HG03457 (cell line): ENCODE data around the gene APBA3.

Experiments
- ATAC-seq: cut with Tn5 transposase; IDR thresholded peaks from one replicate; pipeline ENCODE4 v1.9.1; 2021; ENCODE audit warnings: moderate number of reproducible peaks; ENCODE audit not compliant: unreplicated experiment

The APBA3 gene

GRCh38 chr19:3721887-3722442, 39.5 kb downstream of the APBA3 start:
- ATAC-seq: no peak

GRCh38 chr19:3721131-3721886, 40.2 kb downstream of the APBA3 start:
- ATAC-seq: no peak

GRCh38 chr19:3720349-3720917, 41.1 kb downstream of the APBA3 start:
- no peak for ATAC-seq

- ATAC-seq: no peak
Observed at GRCh38 chr19:3719868-3720267, 41.6 kb downstream of the APBA3 start.

- ATAC-seq: no peak
Observed at GRCh38 chr19:3716147-3716668, 45.3 kb downstream of the APBA3 start.

- ATAC-seq: no peak
Observed at GRCh38 chr19:3712663-3713611, 48.6 kb downstream of the APBA3 start.

- no peak for ATAC-seq
Observed at GRCh38 chr19:3710265-3710812, 51.2 kb downstream of the APBA3 start.

- ATAC-seq: no peak
Observed at GRCh38 chr19:3708207-3708931, 53.1 kb downstream of the APBA3 start, which contains the start of gene TJP3. Gene TJP3 (plus strand): TSS chr19:3708384. CDS start chr19:3728433, 20,049 bp downstream.

GRCh38 chr19:3707868-3708206, 53.7 kb downstream of the APBA3 start:
- no peak for ATAC-seq

- ATAC-seq: no peak
Observed at GRCh38 chr19:3701200-3701599, 60.3 kb downstream of the APBA3 start.
